ENCODE measurements around the gene OLA1. TPM values are rescaled to one million over a fixed set of nuclear protein-coding genes. Genes with fewer than 3 reads are reported as not detected.

OLA1 gene
- total RNA-seq, 1 experiment from 2014 or later: 122 TPM

GRCh38 chr2:174120346-174120745, 128.0 kb downstream of the OLA1 start:
- no peaks in the 10 kb centered on the region for H3K9me3 ChIP-seq (replicated peaks)
- H3K4me3 ChIP-seq: no peak overlapping the region
- H3K4me1 ChIP-seq (replicated peaks): peaks cover 20% of the 10 kb centered on the region
- H3K27ac ChIP-seq: no peak overlapping the region
- H3K36me3 ChIP-seq: no peaks in the 10 kb centered on the region
- no peaks in the 10 kb centered on the region for H3K27me3 ChIP-seq (replicated peaks)
- DNase-seq (ENCODE audit: low read depth in 1 of 2, low spot score in 2 of 2): no peak

- DNase-seq (ENCODE audit: low read depth in 1 of 2, low spot score in 2 of 2): peak; percentile 66 to 86
- Histone ChIP-seq H3K27ac (peak overlapping the region; percentile 57), H3K27me3 (replicated peaks) (no peaks in the 10 kb centered on the region), H3K36me3 (no peaks in the 10 kb centered on the region), H3K4me3 (peak overlapping the region; percentile 2; the same call in 1 of the 2 replicates), H3K9me3 (replicated peaks) (no peaks in the 10 kb centered on the region), H3K4me1 (replicated peaks) (peaks cover 20% of the 10 kb centered on the region)
Measured at GRCh38 chr2:174117951-174118930, 130.1 kb downstream of the OLA1 start.

GRCh38 chr2:174112073-174112472, 136.3 kb downstream of the OLA1 start:
- Histone ChIP-seq H3K9me3 (replicated peaks) (no peaks in the 10 kb centered on the region), H3K27ac (no peak overlapping the region), H3K4me1 (replicated peaks) (no peaks in the 10 kb centered on the region), H3K4me3 (no peak overlapping the region), H3K36me3 (no peaks in the 10 kb centered on the region), H3K27me3 (replicated peaks) (no peaks in the 10 kb centered on the region)
- no peak for DNase-seq (ENCODE audit: low read depth in 1 of 2, low spot score in 2 of 2)

DNA sequence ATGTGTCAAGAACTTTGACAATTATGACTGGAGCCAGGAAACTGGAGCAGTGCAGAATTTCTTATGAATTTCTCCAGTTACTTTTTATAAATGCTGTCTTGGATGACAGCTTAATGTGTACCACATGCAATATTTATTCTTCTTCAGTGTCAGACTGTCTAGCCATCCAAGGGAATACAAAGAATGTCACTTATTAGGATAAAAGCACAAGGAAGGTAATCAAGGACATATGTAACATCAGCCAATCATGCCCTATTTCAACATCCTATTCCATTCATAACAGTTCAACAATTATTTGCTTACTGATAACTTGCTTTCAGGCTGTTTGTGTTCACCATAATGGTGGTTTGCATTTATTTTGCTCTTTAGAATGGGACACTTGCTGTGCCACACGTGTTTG, 139.8 kb downstream of the OLA1 start:
- no peaks in the 10 kb centered on the region for H3K9me3 ChIP-seq (replicated peaks)
- H3K27ac ChIP-seq: no peak overlapping the region
- no peaks in the 10 kb centered on the region for H3K4me1 ChIP-seq (replicated peaks)
- no peaks in the 10 kb centered on the region for H3K36me3 ChIP-seq
- no peak for DNase-seq (ENCODE audit: low read depth in 1 of 2, low spot score in 2 of 2)
- no peaks in the 10 kb centered on the region for H3K27me3 ChIP-seq (replicated peaks)
- no peak overlapping the region for H3K4me3 ChIP-seq

- Histone ChIP-seq H3K4me1 (replicated peaks) (no peaks in the 10 kb centered on the region), H3K27ac (no peak overlapping the region), H3K27me3 (replicated peaks) (no peaks in the 10 kb centered on the region), H3K4me3 (no peak overlapping the region), H3K9me3 (replicated peaks) (no peaks in the 10 kb centered on the region), H3K36me3 (no peaks in the 10 kb centered on the region)
- no peak for DNase-seq (ENCODE audit: low read depth in 1 of 2, low spot score in 2 of 2)
Measured at GRCh38 chr2:174106736-174107135, 141.6 kb downstream of the OLA1 start.

GRCh38 chr2:174094542-174094941, 153.8 kb downstream of the OLA1 start:
- H3K27ac ChIP-seq: no peak overlapping the region
- H3K36me3 ChIP-seq: no peaks in the 10 kb centered on the region; the same call in 1 of the 2 replicates
- H3K27me3 ChIP-seq (replicated peaks): no peaks in the 10 kb centered on the region
- DNase-seq (ENCODE audit: low read depth in 1 of 2, low spot score in 2 of 2): no peak
- no peaks in the 10 kb centered on the region for H3K4me1 ChIP-seq (replicated peaks)
- H3K9me3 ChIP-seq (replicated peaks): no peaks in the 10 kb centered on the region
- H3K4me3 ChIP-seq: no peak overlapping the region

DNA sequence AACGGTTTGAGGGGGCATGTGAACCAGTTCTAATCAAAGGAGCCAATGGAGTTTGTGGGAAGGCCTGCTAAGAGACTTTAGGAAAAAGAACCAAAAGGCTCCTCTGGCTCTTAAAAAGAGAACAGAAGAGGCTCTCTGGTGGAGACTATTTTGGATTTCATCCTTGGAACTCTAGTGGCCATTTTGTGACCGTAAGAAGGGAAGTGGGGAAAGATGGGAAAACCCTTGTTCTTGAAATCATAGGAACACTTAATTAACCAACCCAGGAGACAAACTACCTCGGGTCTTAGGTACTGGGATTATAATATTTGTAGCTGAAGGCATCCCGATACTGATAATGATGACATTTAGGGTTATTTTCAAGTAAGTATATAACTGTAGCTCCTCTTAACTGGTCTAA, 157.9 kb downstream of the OLA1 start:
- H3K4me3 ChIP-seq: no peak overlapping the region

DNA sequence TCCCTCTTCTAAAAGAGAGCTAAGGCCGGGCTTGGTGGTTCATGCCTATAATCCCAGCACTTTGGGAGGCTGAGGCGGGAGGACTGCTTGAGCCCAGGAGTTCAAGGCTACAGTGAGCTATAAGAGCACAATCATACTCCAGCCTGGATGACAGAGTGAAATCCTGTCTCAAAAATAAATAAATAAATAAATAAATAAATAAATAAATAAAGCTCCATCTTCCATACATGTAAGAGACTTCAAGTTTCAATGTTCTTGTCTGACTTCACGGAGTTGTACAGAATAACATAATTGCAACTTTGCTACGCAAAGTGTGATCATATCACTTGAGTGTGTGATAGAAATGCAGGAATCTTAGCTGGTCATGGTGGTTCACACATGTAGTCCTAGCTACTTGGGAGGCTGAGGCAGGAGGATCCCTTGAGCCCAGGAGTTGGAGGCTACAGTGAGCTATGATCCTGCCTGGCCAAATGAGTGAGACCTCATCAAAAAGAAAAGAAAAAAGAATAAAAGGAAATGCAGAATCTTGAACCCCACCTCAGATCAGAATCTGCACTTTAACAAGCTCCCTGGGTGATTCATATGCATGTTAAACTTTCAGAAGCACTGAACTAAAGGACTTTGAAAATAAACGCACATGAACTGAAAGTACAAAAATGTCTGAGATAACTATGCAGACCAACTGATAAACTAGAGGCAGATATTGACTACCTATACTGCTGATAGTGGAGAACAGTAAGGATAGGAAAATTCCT, 159.4 kb downstream of the OLA1 start:
- DNase-seq (ENCODE audit: low read depth in 1 of 2, low spot score in 2 of 2): no peak

More for the DNA sequence above, 157.9 kb downstream of the OLA1 start:
- H3K36me3 ChIP-seq: no peaks in the 10 kb centered on the region
- no peak overlapping the region for H3K27ac ChIP-seq
- no peak for DNase-seq (ENCODE audit: low read depth in 1 of 2, low spot score in 2 of 2)
- H3K27me3 ChIP-seq (replicated peaks): no peaks in the 10 kb centered on the region
- no peaks in the 10 kb centered on the region for H3K4me1 ChIP-seq (replicated peaks)
- no peaks in the 10 kb centered on the region for H3K9me3 ChIP-seq (replicated peaks)

DNA sequence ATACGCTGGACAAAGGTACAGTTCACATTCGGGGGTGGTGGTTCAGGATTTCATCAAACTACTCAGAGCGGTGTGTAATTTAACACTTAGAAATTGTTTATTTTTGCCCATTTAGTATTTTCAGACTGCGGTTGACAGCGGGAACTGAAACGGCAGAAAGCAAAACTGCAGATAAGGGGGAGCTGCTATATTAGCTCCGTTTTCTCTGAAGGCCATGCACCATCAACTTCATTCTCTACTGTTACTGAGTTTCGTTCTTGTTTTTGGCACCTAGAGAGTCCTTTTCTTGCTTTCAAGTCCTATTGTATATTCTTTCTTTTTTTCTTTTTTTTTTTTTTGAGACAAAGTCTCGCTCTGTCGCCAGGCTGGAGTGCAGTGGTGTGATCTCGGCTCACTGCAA, 161.6 kb downstream of the OLA1 start:
- no peak overlapping the region for H3K27ac ChIP-seq
- H3K9me3 ChIP-seq (replicated peaks): no peaks in the 10 kb centered on the region
- no peak for DNase-seq (ENCODE audit: low read depth in 1 of 2, low spot score in 2 of 2)
- no peaks in the 10 kb centered on the region for H3K27me3 ChIP-seq (replicated peaks)
- no peaks in the 10 kb centered on the region for H3K4me1 ChIP-seq (replicated peaks)
- no peak overlapping the region for H3K4me3 ChIP-seq
- no peaks in the 10 kb centered on the region for H3K36me3 ChIP-seq

More for the DNA sequence above, 159.4 kb downstream of the OLA1 start:
- H3K27ac ChIP-seq: no peak overlapping the region
- H3K36me3 ChIP-seq: no peaks in the 10 kb centered on the region
- H3K4me1 ChIP-seq (replicated peaks): no peaks in the 10 kb centered on the region
- no peaks in the 10 kb centered on the region for H3K27me3 ChIP-seq (replicated peaks)
- no peaks in the 10 kb centered on the region for H3K9me3 ChIP-seq (replicated peaks)
- H3K4me3 ChIP-seq: no peak overlapping the region

- H3K27me3 ChIP-seq (replicated peaks): no peaks in the 10 kb centered on the region
- H3K36me3 ChIP-seq: no peaks in the 10 kb centered on the region
- no peak for DNase-seq (ENCODE audit: low read depth in 1 of 2, low spot score in 2 of 2)
- H3K4me1 ChIP-seq (replicated peaks): no peaks in the 10 kb centered on the region
- no peak overlapping the region for H3K27ac ChIP-seq
- H3K9me3 ChIP-seq (replicated peaks): no peaks in the 10 kb centered on the region
- H3K4me3 ChIP-seq: no peak overlapping the region
Measured at GRCh38 chr2:174085781-174086180, 162.6 kb downstream of the OLA1 start.

DNA sequence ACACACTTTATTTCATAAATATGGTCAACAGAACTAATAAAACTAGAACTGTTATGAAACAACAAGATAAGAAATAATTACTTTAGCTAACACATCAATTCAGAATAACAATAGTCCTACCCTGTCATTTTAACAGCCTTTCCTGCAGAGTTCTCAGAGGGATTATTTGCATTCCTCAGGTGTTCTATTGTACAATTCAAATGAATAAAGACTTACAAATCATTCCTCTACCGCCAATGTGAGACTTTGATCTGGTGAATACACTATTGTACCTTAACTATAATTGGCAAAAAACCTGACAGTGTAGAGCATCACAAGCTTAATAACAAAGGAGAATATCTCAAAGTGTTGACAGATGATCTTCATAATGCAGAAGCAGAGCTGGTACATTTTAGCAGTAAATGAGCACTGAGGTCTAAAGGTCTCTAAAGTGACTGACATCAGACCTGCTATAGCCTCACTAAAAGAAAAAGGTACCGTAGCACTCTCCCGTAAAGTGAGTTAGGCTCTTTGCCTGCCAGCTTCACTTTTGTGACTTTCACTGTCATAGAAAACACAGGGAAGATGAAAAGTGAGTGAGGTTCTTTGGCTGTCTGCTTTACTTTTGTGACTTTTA, 164.4 kb downstream of the OLA1 start:
- no peak for DNase-seq (ENCODE audit: low read depth in 1 of 2, low spot score in 2 of 2)
- Histone ChIP-seq H3K27ac (no peak overlapping the region), H3K4me3 (no peak overlapping the region), H3K27me3 (replicated peaks) (no peaks in the 10 kb centered on the region), H3K4me1 (replicated peaks) (no peaks in the 10 kb centered on the region), H3K9me3 (replicated peaks) (no peaks in the 10 kb centered on the region), H3K36me3 (no peaks in the 10 kb centered on the region)

- H3K27ac ChIP-seq: no peak overlapping the region
- no peaks in the 10 kb centered on the region for H3K4me1 ChIP-seq (replicated peaks)
- peaks cover 4% of the 10 kb centered on the region; the same call in 1 of the 2 replicates for H3K36me3 ChIP-seq
- no peaks in the 10 kb centered on the region for H3K27me3 ChIP-seq (replicated peaks)
- no peaks in the 10 kb centered on the region for H3K9me3 ChIP-seq (replicated peaks)
- no peak overlapping the region for H3K4me3 ChIP-seq
- DNase-seq (ENCODE audit: low read depth in 1 of 2, low spot score in 2 of 2): no peak
Measured at GRCh38 chr2:174080672-174081121, 167.6 kb downstream of the OLA1 start.

DNA sequence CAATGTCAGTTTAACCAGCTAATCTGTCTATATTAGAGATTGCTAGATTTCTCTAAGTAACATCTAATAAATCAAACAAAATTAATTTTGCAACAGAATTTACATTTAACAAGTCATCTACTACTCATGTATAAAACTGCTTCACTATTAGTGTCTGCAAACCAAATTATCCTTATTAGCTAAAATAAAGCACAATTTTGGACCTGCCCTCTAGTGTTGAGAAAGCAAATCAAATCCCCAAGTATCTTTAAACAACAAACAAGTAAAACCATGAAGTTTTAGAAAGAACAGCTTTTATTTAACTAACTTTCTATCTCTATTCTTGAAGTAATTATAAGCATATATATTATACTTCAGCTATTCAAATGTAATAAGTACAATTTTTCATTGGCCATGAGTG, 170.1 kb downstream of the OLA1 start:
- H3K4me1 ChIP-seq (replicated peaks): no peaks in the 10 kb centered on the region
- no peak overlapping the region for H3K27ac ChIP-seq
- no peak for DNase-seq (ENCODE audit: low read depth in 1 of 2, low spot score in 2 of 2)
- H3K36me3 ChIP-seq: peaks cover 15% of the 10 kb centered on the region
- no peak overlapping the region for H3K4me3 ChIP-seq
- H3K27me3 ChIP-seq (replicated peaks): no peaks in the 10 kb centered on the region
- H3K9me3 ChIP-seq (replicated peaks): no peaks in the 10 kb centered on the region
